Gastrocnemius medialis (tissue), 4 donors: Measurements from ENCODE around the gene EFCAB10. TPM values are rescaled to one million over a fixed set of nuclear protein-coding genes. Genes with fewer than 3 reads are reported as not detected.
A peak's percentile ranks its signal among the peaks of the same experiment; 100 is the strongest.
"Not testable (repeated sequence)": the region's sequence is repeated elsewhere in the genome, so short reads cannot be mapped to it uniquely, and the experiment has no call there.

ENCODE experiments used
- ATAC-seq, 2 donors: fragments of 150-250 bp; one replicate each; pipeline ENCODE4 v1.9.1; 2016
- DNase-seq, 2 donors: peaks; one replicate each; pipeline ENCODE4 v3.0.0-alpha.2; 2019
- H3K27ac ChIP-seq, 4 donors: fragments of 200-600 bp; sonication (generic); 1 replicate in 1 of 4; 2 replicates in 3 of 4; pipeline ENCODE4 v1.5.1; 2016 to 2018; ENCODE audit warnings: mild to moderate bottlenecking in 2 of 4, moderate library complexity in 1 of 4
- H3K27me3 ChIP-seq, 3 donors: fragments of 200-600 bp; sonication (generic) in 2 of 3; 1 replicate in 1 of 3; 2 replicates in 2 of 3; pipeline versions ENCODE4 v1.5.1 to v1.6.0; 2016 to 2019; ENCODE audit warnings: mild to moderate bottlenecking in 1 of 3, moderate library complexity in 1 of 3
- H3K36me3 ChIP-seq, 2 donors: fragments of 200-600 bp; sonication (generic) in 1 of 2; one replicate each; pipeline ENCODE4 v1.5.1; 2017 to 2018
- H3K4me1 ChIP-seq, 2 donors: fragments of 200-600 bp; sonication (generic) in 1 of 2; one replicate each; pipeline ENCODE4 v1.5.1; 2016 to 2017; ENCODE audit warnings: mild to moderate bottlenecking in 2 of 2
- H3K4me3 ChIP-seq, 4 donors: fragments of 200-600 bp; sonication (generic) in 3 of 4; 1 replicate in 1 of 4; 2 replicates in 3 of 4; pipeline ENCODE4 v1.5.1; 2016 to 2019; ENCODE audit warnings: mild to moderate bottlenecking in 2 of 4
- H3K9me3 ChIP-seq, 3 donors: fragments of 200-600 bp; sonication (generic) in 2 of 3; 1 replicate in 1 of 3; 2 replicates in 2 of 3; pipeline ENCODE4 v1.5.1; 2016 to 2019
- CTCF ChIP-seq, 5 experiments: fragments of 450-650 bp in 3 of 5; fragments of 200-600 bp in 2 of 5; sonication (generic) in 2 of 5; IDR thresholded peaks in 4 of 5; conservative IDR thresholded peaks in 1 of 5; 1 replicate in 4 of 5; 2 replicates in 1 of 5; pipeline ENCODE4 v1.5.1; 2016 to 2019; ENCODE audit warnings: antibody characterized with exemption in 5 of 5, mild to moderate bottlenecking in 3 of 5, moderate library complexity in 3 of 5
- POLR2A ChIP-seq, 2 donors: fragments of 450-650 bp; IDR thresholded peaks; one replicate each; pipeline ENCODE4 v1.6.1; 2017; ENCODE audit warnings: antibody characterized with exemption in 2 of 2, mild to moderate bottlenecking in 2 of 2, moderate library complexity in 2 of 2
- in situ Hi-C, 4 donors: fragments of 200-750 bp; cut with MboI; loops; one replicate each; pipeline versions ENCODE4 v1.15.0 to v1.8.0; 2017; ENCODE audit warnings: low sequenced_read_pairs in 4 of 4
- intact Hi-C: fragments of 100-400 bp; cut with DNase I; formaldehyde crosslinking; loops from one replicate; pipeline ENCODE4 v1.15.1; 2023; ENCODE audit warnings: low total_unique reads
- total RNA-seq, 4 donors: library from RNA; depleted of rRNA; stranded (reverse); fragments of >200 nt; gene quantifications; one replicate each; pipeline versions ENCODE4 v1.1.0 to v1.2.3, GENCODE V29; 2016

EFCAB10 gene
- total RNA-seq, 4 donors from 2014 or later, result not detected

- no peaks in the 10 kb centered on the region for H3K9me3 ChIP-seq
- peaks cover 12 to 15% of the 10 kb centered on the region in 2 donors for H3K4me1 ChIP-seq
- H3K4me3 ChIP-seq, result peak overlapping the region; percentile 56 to 87 (median 64)
- in situ Hi-C loops, result no loop called here
- no peaks in the 10 kb centered on the region for H3K27me3 ChIP-seq
- intact Hi-C loops, result loop anchor here (5.0 to 10.0 kb wide), 3 partner anchors 134 to 764 kb away; partner anchors contain the start of genes NAMPT and SRPK2
- DNase-seq, result peak; percentile 33 to 52
- peaks cover 0 to 7% of the 10 kb centered on the region in 2 donors for H3K36me3 ChIP-seq
- no peak for TF ChIP-seq CTCF (IDR thresholded peaks at IDR 0.05 in 4 of 5, conservative IDR thresholded peaks at IDR 0.05 in 1 of 5)
- TF ChIP-seq POLR2A (IDR thresholded peaks at IDR 0.05), result no peak
- peak; percentile 61 to 71 for ATAC-seq
- H3K27ac ChIP-seq, result peak overlapping the region; percentile 82 to 96 (median 86)
Measured at GRCh38 chr7:105521027-105521716, 60.1 kb downstream of the EFCAB10 start.

GRCh38 chr7:105520620-105521019 is 60.7 kb downstream of the EFCAB10 start:
- H3K27me3 ChIP-seq, in situ Hi-C loops, ATAC-seq, DNase-seq, H3K9me3 ChIP-seq, H3K36me3 ChIP-seq: not testable (repeated sequence)
- Histone ChIP-seq H3K4me1 (peaks cover 12 to 15% of the 10 kb centered on the region in 2 donors), H3K4me3 (peak overlapping the region in 2 of 4 donors; percentile 69 to 87), H3K27ac (peak overlapping the region in 2 of 4 donors; percentile 82 to 96)
- intact Hi-C loops, result loop anchor here (5.0 to 10.0 kb wide), 3 partner anchors 133 to 764 kb away; partner anchors contain the start of genes NAMPT and SRPK2

- Histone ChIP-seq H3K27me3 (no peaks in the 10 kb centered on the region), H3K4me1 (peaks cover 12 to 15% of the 10 kb centered on the region in 2 donors), H3K36me3 (peaks cover 0 to 7% of the 10 kb centered on the region in 2 donors), H3K9me3 (no peaks in the 10 kb centered on the region), H3K4me3 (no peak overlapping the region), H3K27ac (no peak overlapping the region)
- no peak for DNase-seq
- TF ChIP-seq CTCF (IDR thresholded peaks at IDR 0.05 in 4 of 5, conservative IDR thresholded peaks at IDR 0.05 in 1 of 5), result no peak
- no peak for TF ChIP-seq POLR2A (IDR thresholded peaks at IDR 0.05)
- intact Hi-C loops (no loop called here), in situ Hi-C loops (no loop called here)
- ATAC-seq, result no peak
Measured at GRCh38 chr7:105519353-105519752, 61.9 kb downstream of the EFCAB10 start.

- intact Hi-C loops, H3K27me3 ChIP-seq, ATAC-seq, DNase-seq, H3K36me3 ChIP-seq, H3K4me1 ChIP-seq, in situ Hi-C loops, H3K27ac ChIP-seq, H3K9me3 ChIP-seq, H3K4me3 ChIP-seq: not testable (repeated sequence)
Measured at GRCh38 chr7:105515610-105516009, 65.7 kb downstream of the EFCAB10 start.

Other genes with a start within 250 kb of the EFCAB10 start
- 10 to 100 TPM; 18.1 to 49.0 (median 21.3) TPM for gene SRPK2, start 192.6 kb downstream of the EFCAB10 start, total RNA-seq
- 10 to 100 TPM; 13.4 to 66.2 (median 17.8) TPM for gene PUS7, start 59.2 kb downstream of the EFCAB10 start, total RNA-seq
- 10 to 100 TPM; 18.1 to 29.9 (median 25.7) TPM for gene RINT1, start 49.3 kb downstream of the EFCAB10 start, total RNA-seq